SK-N-SH (cell line): Measurements from ENCODE around the gene SIGLEC10. TPM values are rescaled to one million over a fixed set of nuclear protein-coding genes. Genes with fewer than 3 reads are reported as not detected.
"Not testable (repeated sequence)": the region's sequence is repeated elsewhere in the genome, so short reads cannot be mapped to it uniquely, and the experiment has no call there.

ENCODE experiments used
- CTCF ChIA-PET: fragments of 300-600, 350-600 bp; formaldehyde crosslinking; extraction: SDS; loops from one replicate; lab custom pipeline; 2021; lab: Yijun Ruan, JAX
- POLR2A ChIA-PET: fragments of 350-600 bp; sonication (Branson Sonifier 250); formaldehyde crosslinking; extraction: SDS; loops from one replicate; lab custom pipeline; 2020; ENCODE audit warnings: antibody characterized with exemption, inconsistent platforms; lab: Yijun Ruan, JAX
- DNase-seq: peaks from one replicate; pipeline ENCODE4 v3.0.0; 2012
- H2AFZ ChIP-seq: fragments of 200-600 bp; sonication (generic); 2 replicates; pipeline ENCODE4 v1.8.1; 2016; ENCODE audit warnings: antibody characterized with exemption, mild to moderate bottlenecking, low read depth
- H3F3A ChIP-seq: fragments of 200-600 bp; sonication (generic); replicated peaks from 2 replicates; pipeline ENCODE3; 2016; ENCODE audit warnings: antibody characterized with exemption, mild to moderate bottlenecking; ENCODE audit not compliant: insufficient read depth
- H3K27ac ChIP-seq, 2 experiments: fragments of 200-500 bp in 1 of 2; fragments of 200-600 bp in 1 of 2; sonication (Bioruptor generic) in 1 of 2; sonication (generic), shearing (Covaris generic) in 1 of 2; 2 replicates each; pipeline versions ENCODE4 v1.5.1 to v1.6.1; 2014 to 2016; ENCODE audit warnings: low read depth in 2 of 2, inconsistent platforms in 1 of 2, low read length in 1 of 2, mild to moderate bottlenecking in 1 of 2, mixed read lengths in 1 of 2
- H3K27me3 ChIP-seq: fragments of 200-600 bp; sonication (generic), shearing (Covaris generic); 2 replicates; pipeline ENCODE4 v1.6.1; 2016; ENCODE audit warnings: mixed run types; ENCODE audit not compliant: insufficient read depth
- H3K36me3 ChIP-seq, 2 experiments: fragments of 200-500 bp in 1 of 2; fragments of 200-600 bp in 1 of 2; sonication (Bioruptor generic) in 1 of 2; sonication (generic) in 1 of 2; replicated peaks in 1 of 2; 2 replicates each; pipeline versions ENCODE3 to v1.5.1; 2014 to 2016; ENCODE audit warnings: low read length in 1 of 2, mild to moderate bottlenecking in 1 of 2; ENCODE audit not compliant: insufficient read depth in 2 of 2, control insufficient read depth in 1 of 2
- H3K4me1 ChIP-seq, 2 experiments: fragments of 200-500 bp in 1 of 2; fragments of 200-600 bp in 1 of 2; sonication (Bioruptor generic) in 1 of 2; sonication (generic), shearing (Covaris generic) in 1 of 2; 2 replicates each; pipeline versions ENCODE4 v1.5.1 to v1.6.1; 2014 to 2016; ENCODE audit warnings: low read depth in 1 of 2, low read length in 1 of 2, mixed run types in 1 of 2; ENCODE audit not compliant: insufficient read depth in 2 of 2, control insufficient read depth in 1 of 2
- H3K4me2 ChIP-seq: fragments of 200-600 bp; sonication (generic), shearing (Covaris generic); 2 replicates; pipeline ENCODE4 v1.6.1; 2017; ENCODE audit warnings: mixed run types
- H3K4me3 ChIP-seq, 2 experiments: fragments of 200-500 bp in 1 of 2; fragments of 200-600 bp in 1 of 2; sonication (Bioruptor generic) in 1 of 2; sonication (generic), shearing (Covaris generic) in 1 of 2; 2 replicates each; pipeline versions ENCODE4 v1.5.1 to v1.8.1; 2014 to 2016; ENCODE audit warnings: low read depth in 2 of 2, inconsistent platforms in 1 of 2, low read length in 1 of 2, mild to moderate bottlenecking in 1 of 2, mixed read lengths in 1 of 2, moderate library complexity in 1 of 2
- H3K79me2 ChIP-seq: fragments of 200-600 bp; sonication (generic); 2 replicates; pipeline ENCODE4 v1.8.1; 2017; ENCODE audit warnings: mild to moderate bottlenecking; ENCODE audit not compliant: insufficient read depth
- H3K9ac ChIP-seq: fragments of 200-600 bp; sonication (generic); 2 replicates; pipeline ENCODE4 v1.6.1; 2017; ENCODE audit warnings: mixed run types
- H3K9me2 ChIP-seq: fragments of 200-600 bp; sonication (generic); 2 replicates; pipeline ENCODE4 v1.6.1; 2017; ENCODE audit warnings: mixed run types
- H3K9me3 ChIP-seq: fragments of 200-600 bp; sonication (generic); 2 replicates; pipeline ENCODE4 v1.6.1; 2017; ENCODE audit warnings: mixed run types, mild to moderate bottlenecking, moderate library complexity
- H4K20me1 ChIP-seq: fragments of 200-600 bp; sonication (generic); 2 replicates; pipeline ENCODE4 v1.6.1; 2017; ENCODE audit warnings: mild to moderate bottlenecking, mixed run types; ENCODE audit not compliant: insufficient read depth
- FOXJ3 ChIP-seq: sonication (generic); formaldehyde crosslinking; IDR thresholded peaks from 2 replicates; pipeline ENCODE4 v1.5.1; 2020; ENCODE audit warnings: mild to moderate bottlenecking, missing genetic modification reagents
- FOXM1 ChIP-seq: IDR thresholded peaks from 2 replicates; pipeline ENCODE4 v1.4.0; 2012; ENCODE audit warnings: low read depth, mild to moderate bottlenecking
- GATA2 ChIP-seq: sonication (generic); formaldehyde crosslinking; IDR thresholded peaks from 2 replicates; pipeline ENCODE4 v1.5.0; 2020; ENCODE audit warnings: mild to moderate bottlenecking, missing genetic modification reagents
- TAF1 ChIP-seq: IDR thresholded peaks from 2 replicates; pipeline ENCODE4 v1.6.1; 2012; ENCODE audit warnings: low read depth, mild to moderate bottlenecking, low read length, moderate library complexity, borderline replicate concordance
- TCF12 ChIP-seq: IDR thresholded peaks from 2 replicates; pipeline ENCODE4 v1.4.0; 2012
- YY1 ChIP-seq: IDR thresholded peaks from 2 replicates; pipeline ENCODE4 v1.4.0; 2012; ENCODE audit warnings: low read depth, mild to moderate bottlenecking
- WGBS: methylation state at CpG from one replicate; pipeline ENCODE4 v1.1.6; 2017; ENCODE audit warnings: low lambda C conversion rate; 5-methylcytosine and 5-hydroxymethylcytosine counted together
- polyA plus RNA-seq, 3 experiments: library from polyadenylated mRNA; depleted of rRNA; stranded (reverse); fragments of >200 nt; gene quantifications; 2 replicates each; pipeline ENCODE4 v1.2.3, GENCODE V29; 2012
- TF ChIP-seq, protein P1 (sequence below): IDR thresholded peaks from 2 replicates; pipeline ENCODE4 v1.4.0; 2012; ENCODE audit warnings: low read depth
- TF ChIP-seq, protein P2 (sequence below): fragments of 200-600 bp; sonication (generic); IDR thresholded peaks from 2 replicates; pipeline ENCODE4 v1.6.1; 2017; ENCODE audit warnings: antibody characterized with exemption, mild to moderate bottlenecking, moderate library complexity
- TF ChIP-seq, protein P3 (sequence below): IDR thresholded peaks from 2 replicates; pipeline ENCODE4; 2012
- TF ChIP-seq, protein P4 (sequence below): IDR thresholded peaks from 2 replicates; pipeline ENCODE4 v1.6.1; 2012; ENCODE audit warnings: mild to moderate bottlenecking, low read depth, low read length, moderate library complexity

SIGLEC10 gene
- polyA plus RNA-seq, 1 of the 3 experiments (the other 2 are of a cell fraction) = not detected

DNA sequence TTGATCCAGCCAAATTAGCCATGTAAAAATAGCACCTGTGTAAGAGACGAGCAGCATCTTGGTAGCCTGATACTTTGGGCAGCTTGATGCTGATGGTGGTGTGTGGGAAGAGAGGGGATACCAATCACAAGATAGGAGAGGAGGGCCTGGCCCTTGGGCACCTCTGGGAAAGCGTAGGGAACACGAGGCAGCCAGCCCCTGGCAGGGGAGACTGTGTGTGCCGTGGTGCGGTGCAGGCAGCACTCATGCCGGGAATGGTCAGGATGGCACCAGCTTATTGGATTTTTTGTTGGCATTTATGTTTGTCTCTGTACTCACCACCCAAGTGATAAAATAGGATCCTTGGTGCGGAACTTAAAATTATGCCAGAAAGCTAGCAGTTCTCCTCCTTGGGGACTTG is 30.6 kb upstream of the SIGLEC10 start:
- Histone ChIP-seq H3K36me3 (no peaks in the 10 kb centered on the region), H3K4me2 (no peak overlapping the region), H4K20me1 (no peaks in the 10 kb centered on the region), H3K79me2 (no peaks in the 10 kb centered on the region), H3K4me3 (no peak overlapping the region), H3K9me3 (no peaks in the 10 kb centered on the region), H3K9ac (no peak overlapping the region), H3K9me2 (no peaks in the 10 kb centered on the region), H3K27ac (no peak overlapping the region), H3F3A (no peaks in the 10 kb centered on the region), H2AFZ (no peak overlapping the region), H3K4me1 (no peaks in the 10 kb centered on the region), H3K27me3 (peaks cover 58% of the 10 kb centered on the region)
- CTCF ChIA-PET = interaction anchor here (0.5 to 0.6 kb wide), 2 partner anchors 24 to 593 kb away, joined by 3 read pairs; partner anchors contain the start of gene KLK3
- POLR2A ChIA-PET = no interaction called here
- no peak for DNase-seq
- 13% methylated on average over 7 of the region's 7 CpGs for WGBS
- TF ChIP-seq FOXM1 (no peak), TCF12 (no peak)
- TF ChIP-seq, protein P1, sequence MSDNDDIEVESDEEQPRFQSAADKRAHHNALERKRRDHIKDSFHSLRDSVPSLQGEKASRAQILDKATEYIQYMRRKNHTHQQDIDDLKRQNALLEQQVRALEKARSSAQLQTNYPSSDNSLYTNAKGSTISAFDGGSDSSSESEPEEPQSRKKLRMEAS = no peak
- TF ChIP-seq, protein P2, sequence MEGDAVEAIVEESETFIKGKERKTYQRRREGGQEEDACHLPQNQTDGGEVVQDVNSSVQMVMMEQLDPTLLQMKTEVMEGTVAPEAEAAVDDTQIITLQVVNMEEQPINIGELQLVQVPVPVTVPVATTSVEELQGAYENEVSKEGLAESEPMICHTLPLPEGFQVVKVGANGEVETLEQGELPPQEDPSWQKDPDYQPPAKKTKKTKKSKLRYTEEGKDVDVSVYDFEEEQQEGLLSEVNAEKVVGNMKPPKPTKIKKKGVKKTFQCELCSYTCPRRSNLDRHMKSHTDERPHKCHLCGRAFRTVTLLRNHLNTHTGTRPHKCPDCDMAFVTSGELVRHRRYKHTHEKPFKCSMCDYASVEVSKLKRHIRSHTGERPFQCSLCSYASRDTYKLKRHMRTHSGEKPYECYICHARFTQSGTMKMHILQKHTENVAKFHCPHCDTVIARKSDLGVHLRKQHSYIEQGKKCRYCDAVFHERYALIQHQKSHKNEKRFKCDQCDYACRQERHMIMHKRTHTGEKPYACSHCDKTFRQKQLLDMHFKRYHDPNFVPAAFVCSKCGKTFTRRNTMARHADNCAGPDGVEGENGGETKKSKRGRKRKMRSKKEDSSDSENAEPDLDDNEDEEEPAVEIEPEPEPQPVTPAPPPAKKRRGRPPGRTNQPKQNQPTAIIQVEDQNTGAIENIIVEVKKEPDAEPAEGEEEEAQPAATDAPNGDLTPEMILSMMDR = no peak

DNA sequence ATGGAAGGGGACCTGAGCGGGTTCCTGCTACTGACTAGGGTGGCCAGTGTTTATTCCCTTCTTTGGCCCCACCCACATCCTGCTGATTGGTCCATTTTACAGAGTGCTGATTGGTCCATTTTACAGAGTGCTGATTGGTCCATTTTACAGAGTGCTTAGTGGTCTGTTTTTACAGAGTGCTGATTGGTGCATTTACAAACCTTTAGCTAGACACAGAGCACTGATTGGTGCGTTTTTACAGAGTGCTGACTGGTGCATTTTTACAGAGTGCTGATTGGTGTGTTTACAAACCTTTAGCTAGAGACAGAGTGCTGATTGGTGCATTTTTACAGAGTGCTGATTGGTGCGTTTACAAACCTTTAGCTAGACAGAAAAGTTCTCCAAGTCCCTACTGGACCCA is 30.1 kb upstream of the SIGLEC10 start:
- H3K9me3 ChIP-seq, H3K36me3 ChIP-seq, H3F3A ChIP-seq, H3K9ac ChIP-seq, H2AFZ ChIP-seq, H3K79me2 ChIP-seq, H3K4me2 ChIP-seq, DNase-seq, H3K4me3 ChIP-seq, H3K4me1 ChIP-seq, H4K20me1 ChIP-seq, H3K9me2 ChIP-seq, POLR2A ChIA-PET, H3K27ac ChIP-seq: not testable (repeated sequence)
- 10% methylated on average over 3 of the region's 3 CpGs for WGBS
- CTCF ChIA-PET = interaction anchor here (0.5 to 1.8 kb wide), 3 partner anchors 25 to 593 kb away, joined by 3 to 6 read pairs (median 3); partner anchors contain the start of gene KLK3
- peaks cover 59% of the 10 kb centered on the region for H3K27me3 ChIP-seq

DNA sequence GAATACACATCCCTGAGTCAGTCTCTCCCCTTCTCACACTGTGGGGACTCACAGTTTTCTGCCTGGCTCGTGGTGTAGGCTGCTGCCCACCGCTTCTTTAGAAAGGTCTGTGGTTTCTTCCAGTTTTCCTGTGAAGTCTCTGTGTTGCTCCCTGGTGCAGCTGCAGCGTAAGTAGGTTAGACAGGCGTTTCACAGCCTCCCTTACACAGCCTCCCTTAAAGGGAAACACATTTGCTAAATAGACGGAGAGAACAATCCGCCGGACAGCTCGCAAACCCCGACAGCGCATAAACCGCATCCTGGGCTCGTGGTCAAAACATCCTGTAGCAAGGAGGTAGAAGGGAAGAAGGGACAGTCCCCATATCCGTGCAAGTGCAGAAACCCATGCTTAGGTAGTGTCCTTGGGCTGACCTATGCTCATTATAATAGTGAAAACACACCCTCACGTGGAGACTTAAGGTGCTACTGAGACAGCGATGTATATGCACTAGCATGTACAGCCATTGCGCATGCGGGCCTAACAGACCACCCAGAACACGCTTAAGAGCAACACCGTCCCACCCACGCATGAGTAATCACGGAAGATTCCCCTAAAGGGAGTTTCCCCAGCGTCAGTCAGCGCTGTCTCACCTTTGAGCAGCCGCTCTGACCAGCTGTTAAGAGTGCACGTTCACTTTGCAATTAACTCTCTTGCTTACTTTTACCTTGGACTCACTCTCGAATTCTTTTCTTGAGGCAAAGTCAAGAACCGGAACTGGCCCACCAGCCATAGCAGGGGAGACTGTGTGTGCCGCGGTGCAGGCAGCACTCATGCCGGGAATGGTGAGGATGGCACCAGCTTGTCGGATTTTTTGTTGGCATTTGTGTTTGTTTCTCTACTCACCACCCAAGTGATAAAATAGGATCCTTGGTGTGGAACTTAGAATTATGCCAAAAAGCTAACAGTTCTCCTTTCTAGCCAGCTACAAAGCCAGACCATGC is 24.3 kb upstream of the SIGLEC10 start:
- no peaks in the 10 kb centered on the region for H3K9me3 ChIP-seq
- H3K27ac ChIP-seq = no peak overlapping the region
- CTCF ChIA-PET = interaction anchor here (1.9 kb wide), 1 partner anchor 20 kb away, joined by 5 read pairs; no protein-coding TSS in a partner anchor
- no peaks in the 10 kb centered on the region for H3K9me2 ChIP-seq
- DNase-seq = no peak
- H3K36me3 ChIP-seq = no peaks in the 10 kb centered on the region
- no peaks in the 10 kb centered on the region for H4K20me1 ChIP-seq
- no peak overlapping the region for H3K9ac ChIP-seq
- peak overlapping the region; percentile 15; the same call in 1 of the 2 replicates for H3K4me2 ChIP-seq
- H3F3A ChIP-seq = no peaks in the 10 kb centered on the region
- H2AFZ ChIP-seq = no peak overlapping the region
- no peaks in the 10 kb centered on the region for H3K79me2 ChIP-seq
- TF ChIP-seq, protein P3, sequence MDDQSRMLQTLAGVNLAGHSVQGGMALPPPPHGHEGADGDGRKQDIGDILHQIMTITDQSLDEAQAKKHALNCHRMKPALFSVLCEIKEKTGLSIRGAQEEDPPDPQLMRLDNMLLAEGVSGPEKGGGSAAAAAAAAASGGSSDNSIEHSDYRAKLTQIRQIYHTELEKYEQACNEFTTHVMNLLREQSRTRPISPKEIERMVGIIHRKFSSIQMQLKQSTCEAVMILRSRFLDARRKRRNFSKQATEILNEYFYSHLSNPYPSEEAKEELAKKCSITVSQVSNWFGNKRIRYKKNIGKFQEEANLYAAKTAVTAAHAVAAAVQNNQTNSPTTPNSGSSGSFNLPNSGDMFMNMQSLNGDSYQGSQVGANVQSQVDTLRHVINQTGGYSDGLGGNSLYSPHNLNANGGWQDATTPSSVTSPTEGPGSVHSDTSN = no peak
- no peak for TF ChIP-seq GATA2
- TF ChIP-seq, protein P4, sequence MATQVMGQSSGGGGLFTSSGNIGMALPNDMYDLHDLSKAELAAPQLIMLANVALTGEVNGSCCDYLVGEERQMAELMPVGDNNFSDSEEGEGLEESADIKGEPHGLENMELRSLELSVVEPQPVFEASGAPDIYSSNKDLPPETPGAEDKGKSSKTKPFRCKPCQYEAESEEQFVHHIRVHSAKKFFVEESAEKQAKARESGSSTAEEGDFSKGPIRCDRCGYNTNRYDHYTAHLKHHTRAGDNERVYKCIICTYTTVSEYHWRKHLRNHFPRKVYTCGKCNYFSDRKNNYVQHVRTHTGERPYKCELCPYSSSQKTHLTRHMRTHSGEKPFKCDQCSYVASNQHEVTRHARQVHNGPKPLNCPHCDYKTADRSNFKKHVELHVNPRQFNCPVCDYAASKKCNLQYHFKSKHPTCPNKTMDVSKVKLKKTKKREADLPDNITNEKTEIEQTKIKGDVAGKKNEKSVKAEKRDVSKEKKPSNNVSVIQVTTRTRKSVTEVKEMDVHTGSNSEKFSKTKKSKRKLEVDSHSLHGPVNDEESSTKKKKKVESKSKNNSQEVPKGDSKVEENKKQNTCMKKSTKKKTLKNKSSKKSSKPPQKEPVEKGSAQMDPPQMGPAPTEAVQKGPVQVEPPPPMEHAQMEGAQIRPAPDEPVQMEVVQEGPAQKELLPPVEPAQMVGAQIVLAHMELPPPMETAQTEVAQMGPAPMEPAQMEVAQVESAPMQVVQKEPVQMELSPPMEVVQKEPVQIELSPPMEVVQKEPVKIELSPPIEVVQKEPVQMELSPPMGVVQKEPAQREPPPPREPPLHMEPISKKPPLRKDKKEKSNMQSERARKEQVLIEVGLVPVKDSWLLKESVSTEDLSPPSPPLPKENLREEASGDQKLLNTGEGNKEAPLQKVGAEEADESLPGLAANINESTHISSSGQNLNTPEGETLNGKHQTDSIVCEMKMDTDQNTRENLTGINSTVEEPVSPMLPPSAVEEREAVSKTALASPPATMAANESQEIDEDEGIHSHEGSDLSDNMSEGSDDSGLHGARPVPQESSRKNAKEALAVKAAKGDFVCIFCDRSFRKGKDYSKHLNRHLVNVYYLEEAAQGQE = no peak
- no peak for TF ChIP-seq YY1
- no peak for TF ChIP-seq FOXM1
- TF ChIP-seq TAF1 = no peak
- no peak for TF ChIP-seq FOXJ3 (CRISPR knock-in tag)
- TF ChIP-seq, all 33 proteins: peak for 0
- H3K27me3 ChIP-seq = peaks cover 45% of the 10 kb centered on the region
- H3K4me3 ChIP-seq = peak overlapping the region in 1 of 2 experiments; percentile 38; a peak in 1 of 4 replicates
- no peaks in the 10 kb centered on the region for H3K4me1 ChIP-seq
- 8% methylated on average over 25 of the region's 31 CpGs for WGBS
- POLR2A ChIA-PET = no interaction called here
